ENCODE results near the gene JOSD2. TPM values are rescaled to one million over a fixed set of nuclear protein-coding genes. Genes with fewer than 3 reads are reported as not detected.

The JOSD2 gene
- total RNA-seq, 2 donors from 2014 or later: 11.6 to 34.7 TPM

- ATAC-seq (ENCODE audit: insufficient number of reproducible peaks, low FRiP score, low read depth) (no peak), DNase-seq (ENCODE audit: low spot score) (no peak)
- H3K27me3 ChIP-seq (replicated peaks; ENCODE audit: insufficient read depth): no peaks in the 10 kb centered on the region
- no peaks in the 10 kb centered on the region for H3K36me3 ChIP-seq
- no peaks in the 10 kb centered on the region for H3K4me1 ChIP-seq (ENCODE audit: control insufficient read depth in 1 of 2, low read depth in 2 of 2)
- H3K9me3 ChIP-seq: no peaks in the 10 kb centered on the region
- H3K4me3 ChIP-seq: no peak overlapping the region
- no peak for TF ChIP-seq CTCF (IDR thresholded peaks at IDR 0.05)
- H3K27ac ChIP-seq: no peak overlapping the region
These were observed 51.9 kb downstream of the JOSD2 start for GRCh38 chr19:50459067-50459456.

- Histone ChIP-seq H3K36me3 (no peaks in the 10 kb centered on the region), H3K27me3 (replicated peaks; ENCODE audit: insufficient read depth) (no peaks in the 10 kb centered on the region), H3K4me3 (no peak overlapping the region), H3K4me1 (ENCODE audit: control insufficient read depth in 1 of 2, low read depth in 2 of 2) (no peaks in the 10 kb centered on the region), H3K9me3 (no peaks in the 10 kb centered on the region), H3K27ac (no peak overlapping the region)
- no peak for ATAC-seq (ENCODE audit: insufficient number of reproducible peaks, low FRiP score, low read depth)
- DNase-seq (ENCODE audit: low spot score): no peak
- no peak for TF ChIP-seq CTCF (IDR thresholded peaks at IDR 0.05)
These were observed 52.5 kb downstream of the JOSD2 start for GRCh38 chr19:50458396-50459066.

GRCh38 chr19:50457300-50457699 is 53.7 kb downstream of the JOSD2 start:
- ATAC-seq (ENCODE audit: insufficient number of reproducible peaks, low FRiP score, low read depth) (no peak), DNase-seq (ENCODE audit: low spot score) (no peak)
- H3K27me3 ChIP-seq (replicated peaks; ENCODE audit: insufficient read depth): no peaks in the 10 kb centered on the region
- no peak overlapping the region for H3K27ac ChIP-seq
- no peaks in the 10 kb centered on the region for H3K4me1 ChIP-seq (ENCODE audit: control insufficient read depth in 1 of 2, low read depth in 2 of 2)
- no peak overlapping the region for H3K4me3 ChIP-seq
- no peaks in the 10 kb centered on the region for H3K9me3 ChIP-seq
- no peak for TF ChIP-seq CTCF (IDR thresholded peaks at IDR 0.05)
- no peaks in the 10 kb centered on the region for H3K36me3 ChIP-seq

Other genes starting within 250 kb of the JOSD2 start
- 1 to 10 TPM; 1.3 to 4.2 TPM for gene KCNC3, start 181.8 kb downstream of the JOSD2 start, total RNA-seq
- gene NAPSA, start 145.6 kb downstream of the JOSD2 start, total RNA-seq: not detected
- 100 to 1,000 TPM; 113 to 138 TPM for gene NR1H2, start 134.7 kb downstream of the JOSD2 start, total RNA-seq
- gene POLD1, start 126.8 kb downstream of the JOSD2 start, total RNA-seq: 10 to 100 TPM; 12.8 to 39.5 TPM
- gene SPIB, start 92.3 kb downstream of the JOSD2 start, total RNA-seq: not detected
- under 1 TPM in 1 of 2 donors, not detected in 1; 0.14 TPM for gene MYBPC2, start 78.3 kb downstream of the JOSD2 start, total RNA-seq
- gene EMC10, start 34.7 kb downstream of the JOSD2 start, total RNA-seq: 100 to 1,000 TPM in 1 of 2 donors, 10 to 100 TPM in 1; 85.6 to 139 TPM
- gene GARIN5A, start 34.3 kb downstream of the JOSD2 start, total RNA-seq: under 1 TPM in 1 of 2 donors, not detected in 1; 0.56 TPM
- gene ASPDH, start 2.7 kb upstream of the JOSD2 start, total RNA-seq: not detected
- gene LRRC4B, start 57.2 kb upstream of the JOSD2 start, total RNA-seq: 10 to 100 TPM in 1 of 2 donors, 1 to 10 TPM in 1; 5.3 to 13.7 TPM
- gene SYT3, start 128.7 kb upstream of the JOSD2 start, total RNA-seq: not detected
- gene C19orf81, start 138.3 kb upstream of the JOSD2 start, total RNA-seq: not detected
- gene SHANK1, start 208.6 kb upstream of the JOSD2 start, total RNA-seq: 1 to 10 TPM in 1 of 2 donors, under 1 TPM in 1; 0.28 to 1.6 TPM
- gene CLEC11A, start 212.2 kb upstream of the JOSD2 start, total RNA-seq: 10 to 100 TPM; 10.5 to 35.3 TPM

Measured in thoracic aorta (tissue), 2 donors.